HUES6 (cell line): ENCODE measurements around the gene PRSS8.
"Not testable (repeated sequence)": the region's sequence is repeated elsewhere in the genome, so short reads cannot be mapped to it uniquely, and the experiment has no call there.

ENCODE experiments used
- H3K27ac ChIP-seq: 2 replicates; pipeline ENCODE4 v1.7.0; 2013; ENCODE audit warnings: low read depth, mild to moderate bottlenecking, low read length, inconsistent platforms
- H3K27me3 ChIP-seq: 2 replicates; pipeline ENCODE4 v1.6.1; 2013; ENCODE audit warnings: low read length; ENCODE audit not compliant: control insufficient read depth, insufficient read depth
- H3K36me3 ChIP-seq: 2 replicates; pipeline ENCODE4 v1.6.1; 2013; ENCODE audit warnings: low read length; ENCODE audit not compliant: control insufficient read depth, insufficient read depth
- H3K4me1 ChIP-seq: 2 replicates; pipeline ENCODE4 v1.6.1; 2013; ENCODE audit warnings: low read length; ENCODE audit not compliant: control insufficient read depth, insufficient read depth
- H3K4me3 ChIP-seq: 2 replicates; pipeline ENCODE4 v1.5.1; 2013; ENCODE audit warnings: low read depth, low read length
- H3K9ac ChIP-seq: one replicate; pipeline ENCODE4 v1.6.1; 2013; ENCODE audit warnings: mild to moderate bottlenecking, low read length
- H3K9me3 ChIP-seq: 2 replicates; pipeline ENCODE4 v1.6.1; 2013; ENCODE audit warnings: low read depth, low read length; ENCODE audit not compliant: control insufficient read depth, insufficient read depth

Gene PRSS8

DNA sequence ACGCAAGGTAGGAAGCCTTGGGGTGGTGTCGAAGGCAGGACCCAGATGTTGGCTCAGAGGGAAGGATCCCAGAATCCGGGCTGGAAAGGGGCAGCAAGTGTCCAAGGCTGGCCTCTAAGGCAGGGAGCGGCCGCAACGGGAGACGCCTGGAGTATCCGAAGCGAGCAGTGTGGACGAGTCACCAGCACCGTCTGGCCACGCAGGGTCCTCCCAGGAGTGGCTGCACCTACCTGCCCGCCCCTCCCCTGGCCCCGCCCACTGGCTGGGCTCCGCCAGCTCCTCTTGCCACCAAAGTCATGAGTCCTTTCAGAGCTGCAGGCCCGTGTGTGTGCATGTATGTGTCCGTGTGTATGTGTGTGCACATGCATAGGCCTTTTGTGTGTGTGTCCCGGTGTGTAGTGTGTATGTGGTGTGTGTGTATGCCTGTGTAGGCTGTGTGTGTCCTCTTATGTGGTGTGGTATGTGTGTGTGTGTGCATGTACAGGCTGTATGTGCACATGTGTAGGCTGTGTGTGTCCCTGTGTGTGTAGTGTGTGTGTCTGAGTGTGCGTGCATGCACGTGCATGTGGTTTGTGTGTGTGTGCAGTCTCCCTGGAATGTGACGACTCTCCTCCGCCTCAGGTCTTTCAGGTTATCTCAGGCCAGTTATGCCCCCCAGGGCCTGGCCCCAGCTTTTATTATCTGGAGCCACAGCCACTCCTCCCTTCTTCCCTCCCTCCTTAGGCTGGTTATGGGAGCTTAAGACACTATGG is at the start of gene PRSS8:
Gene PRSS8 (minus strand): TSS at position 193 of the 752 bp plus-strand sequence. CDS start 229 bp downstream, outside the sequence.
- peak within 1 kb of the TSS; percentile 88 for H3K9ac ChIP-seq
- H3K36me3 ChIP-seq, result peaks cover 24% of the 10 kb centered on the region
- no peaks in the 10 kb centered on the region for H3K9me3 ChIP-seq
- H3K27me3 ChIP-seq, result no peaks in the 10 kb centered on the region
- peaks cover 49% of the 10 kb centered on the region for H3K4me1 ChIP-seq
- peak within 1 kb of the TSS; percentile 74 for H3K4me3 ChIP-seq
- peak within 1 kb of the TSS; percentile 81 for H3K27ac ChIP-seq

DNA sequence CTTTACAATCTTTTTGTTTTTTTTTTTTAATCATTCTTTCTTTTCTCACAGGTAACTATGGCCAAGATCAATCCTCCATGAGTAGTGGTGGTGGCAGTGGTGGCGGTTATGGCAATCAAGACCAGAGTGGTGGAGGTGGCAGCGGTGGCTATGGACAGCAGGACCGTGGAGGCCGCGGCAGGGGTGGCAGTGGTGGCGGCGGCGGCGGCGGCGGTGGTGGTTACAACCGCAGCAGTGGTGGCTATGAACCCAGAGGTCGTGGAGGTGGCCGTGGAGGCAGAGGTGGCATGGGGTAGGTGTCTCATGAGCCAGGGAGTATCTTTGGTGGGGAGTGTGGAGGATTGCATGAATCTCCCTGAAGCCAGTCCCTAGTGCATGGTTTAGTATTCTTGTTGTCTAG is 49.4 kb upstream of the PRSS8 start:
- Histone ChIP-seq H3K9me3 (no peaks in the 10 kb centered on the region), H3K9ac (no peak overlapping the region), H3K4me3 (no peak overlapping the region), H3K4me1 (0 out of 2 replicates have a peak, but pooled peaks cover 4% of the 10 kb centered on the region), H3K27ac (no peak overlapping the region), H3K36me3 (peaks cover 87% of the 10 kb centered on the region), H3K27me3 (no peaks in the 10 kb centered on the region)

DNA sequence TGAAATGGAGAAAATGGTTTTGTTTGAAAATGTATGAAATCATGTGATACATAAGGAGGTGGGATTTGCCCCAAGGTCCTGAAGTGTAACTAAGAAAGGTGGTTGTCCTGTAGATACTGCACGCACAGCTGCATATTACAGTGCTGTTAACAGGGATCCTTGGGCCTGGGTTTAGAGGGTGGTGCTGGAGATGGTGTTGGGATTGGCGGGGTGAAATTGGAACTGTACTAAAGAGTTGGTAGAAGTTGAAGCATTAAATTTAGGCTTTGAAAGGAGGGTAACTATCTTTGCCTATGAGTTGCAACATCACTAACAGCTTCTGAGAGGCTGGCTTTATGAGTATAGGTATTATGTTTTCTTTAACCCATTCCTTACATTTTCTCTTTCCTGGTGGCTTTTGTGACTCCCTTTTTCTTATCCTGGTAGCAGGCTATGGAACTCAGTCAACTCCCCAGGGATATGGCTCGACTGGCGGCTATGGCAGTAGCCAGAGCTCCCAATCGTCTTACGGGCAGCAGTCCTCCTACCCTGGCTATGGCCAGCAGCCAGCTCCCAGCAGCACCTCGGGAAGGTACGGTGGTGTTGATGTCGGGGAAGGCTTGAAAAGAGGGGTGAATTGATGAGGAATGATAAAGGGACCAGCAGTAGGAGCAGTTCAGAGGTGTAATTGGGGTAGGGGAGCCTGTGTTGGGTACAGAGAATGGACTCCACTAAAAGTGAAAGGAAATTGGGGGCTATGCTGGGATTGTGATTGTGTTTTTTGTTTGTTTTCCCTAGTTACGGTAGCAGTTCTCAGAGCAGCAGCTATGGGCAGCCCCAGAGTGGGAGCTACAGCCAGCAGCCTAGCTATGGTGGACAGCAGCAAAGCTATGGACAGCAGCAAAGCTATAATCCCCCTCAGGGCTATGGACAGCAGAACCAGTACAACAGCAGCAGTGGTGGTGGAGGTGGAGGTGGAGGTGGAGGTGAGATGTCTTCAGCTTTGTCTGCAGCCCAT is 48.2 kb upstream of the PRSS8 start:
- Histone ChIP-seq H3K9me3 (no peaks in the 10 kb centered on the region), H3K27ac (no peak overlapping the region), H3K9ac (no peak overlapping the region), H3K36me3 (peaks cover 76% of the 10 kb centered on the region), H3K4me3 (0 out of 2 replicates have a peak overlapping the region, but pooled peaks have one; percentile 1), H3K4me1 (peaks cover 6% of the 10 kb centered on the region; the same call in 1 of the 2 replicates), H3K27me3 (no peaks in the 10 kb centered on the region)

DNA sequence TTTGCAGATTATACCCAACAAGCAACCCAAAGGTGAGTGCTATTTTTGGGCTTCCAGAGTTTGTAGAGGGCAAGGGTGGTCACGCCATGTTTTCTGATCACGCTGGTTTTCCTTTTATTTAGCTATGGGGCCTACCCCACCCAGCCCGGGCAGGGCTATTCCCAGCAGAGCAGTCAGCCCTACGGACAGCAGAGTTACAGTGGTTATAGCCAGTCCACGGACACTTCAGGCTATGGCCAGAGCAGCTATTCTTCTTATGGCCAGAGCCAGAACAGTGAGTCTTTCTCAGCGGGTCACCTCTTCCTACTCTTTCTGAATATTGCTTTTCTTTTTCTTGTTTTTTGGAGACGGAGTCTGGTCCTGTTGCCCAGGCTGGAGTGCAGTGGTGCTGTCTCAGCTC is 46.9 kb upstream of the PRSS8 start:
- no peaks in the 10 kb centered on the region for H3K27me3 ChIP-seq
- H3K9ac ChIP-seq, result peak overlapping the region; percentile 97
- no peak overlapping the region for H3K27ac ChIP-seq
- H3K4me1 ChIP-seq, result peaks cover 7% of the 10 kb centered on the region; the same call in 1 of the 2 replicates
- peaks cover 62% of the 10 kb centered on the region for H3K36me3 ChIP-seq
- H3K9me3 ChIP-seq, result no peaks in the 10 kb centered on the region
- H3K4me3 ChIP-seq, result peak overlapping the region; percentile 92

DNA sequence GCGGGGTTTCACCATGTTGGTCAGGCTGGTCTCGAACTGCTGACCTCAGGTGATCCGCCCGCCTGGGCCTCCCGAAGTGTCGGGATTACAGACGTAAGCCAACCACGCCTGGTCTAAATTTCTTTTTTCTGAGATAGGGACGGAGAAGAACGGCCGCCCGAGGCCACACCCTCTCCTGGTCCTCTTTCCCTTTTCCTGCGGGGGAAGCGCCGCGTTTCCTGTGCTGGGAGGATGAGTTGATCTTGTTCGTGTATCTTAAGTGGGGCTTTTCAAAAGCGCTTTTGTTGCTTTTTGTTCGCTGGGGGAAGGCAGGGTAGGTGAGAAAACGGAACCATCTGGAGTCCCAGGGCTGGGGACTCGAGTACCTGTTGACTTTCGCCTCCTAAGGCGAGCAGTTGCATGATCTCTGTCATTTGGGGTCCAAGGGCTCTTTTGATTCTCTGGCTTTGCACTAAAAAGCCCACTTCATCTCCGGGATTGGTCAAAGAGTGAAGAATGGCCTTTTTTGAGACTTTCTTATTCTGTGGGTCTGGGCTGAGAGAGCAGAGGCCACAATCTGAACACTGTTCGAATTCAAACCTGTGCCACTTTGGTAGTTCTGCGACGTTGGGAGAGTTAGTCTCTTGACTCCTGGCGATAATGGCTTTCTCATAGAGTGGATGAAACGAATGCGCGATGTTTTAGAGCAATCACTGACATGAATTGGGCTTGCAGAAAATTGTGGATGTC is 45.7 kb upstream of the PRSS8 start:
- Histone ChIP-seq H3K9me3 (no peaks in the 10 kb centered on the region), H3K9ac (peak overlapping the region; percentile 97), H3K4me1 (peaks cover 7% of the 10 kb centered on the region; the same call in 1 of the 2 replicates), H3K27ac (peak overlapping the region; percentile 100), H3K27me3 (no peaks in the 10 kb centered on the region), H3K36me3 (peaks cover 51% of the 10 kb centered on the region), H3K4me3 (peak overlapping the region; percentile 92)

DNA sequence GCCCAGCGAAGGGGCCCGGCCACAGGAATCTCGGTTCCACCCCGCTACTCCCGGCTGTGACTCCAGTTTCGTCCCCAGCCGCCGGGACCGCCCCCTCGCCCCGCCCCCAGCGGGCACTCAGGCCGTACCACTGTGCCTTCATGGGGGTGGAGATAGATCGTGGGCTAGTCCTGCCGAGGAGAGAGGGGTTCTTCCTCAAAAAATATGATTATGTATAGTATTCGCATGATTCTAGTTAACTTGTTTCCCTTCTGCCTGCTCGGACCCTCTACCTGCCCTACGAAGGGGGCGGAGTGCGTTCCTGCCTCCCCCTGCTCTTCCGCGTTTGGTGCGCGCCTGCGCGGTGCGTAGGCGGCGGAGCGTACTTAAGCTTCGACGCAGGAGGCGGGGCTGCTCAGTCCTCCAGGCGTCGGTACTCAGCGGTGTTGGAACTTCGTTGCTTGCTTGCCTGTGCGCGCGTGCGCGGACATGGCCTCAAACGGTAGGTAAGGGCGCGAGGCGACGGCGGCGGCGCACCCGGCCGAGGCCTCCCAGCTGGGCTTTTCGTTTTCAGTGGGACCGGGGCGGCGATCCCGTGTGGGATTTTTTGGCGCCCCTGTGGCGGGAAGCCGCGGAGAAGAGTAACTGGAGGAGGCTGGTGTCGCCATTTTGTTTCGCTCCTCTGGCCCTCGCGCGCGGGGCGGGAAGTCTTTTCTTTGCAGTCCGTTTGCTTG is 44.4 kb upstream of the PRSS8 start, which contains the start of gene FUS:
Gene FUS (plus strand): TSS at position 393 of the 713 bp plus-strand sequence. CDS start 76 bp downstream, at position 469.
- peak within 1 kb of the TSS; percentile 92 for H3K4me3 ChIP-seq
- H3K4me1 ChIP-seq, result peaks cover 7% of the 10 kb centered on the region; the same call in 1 of the 2 replicates
- H3K9ac ChIP-seq, result peak within 1 kb of the TSS; percentile 97
- no peaks in the 10 kb centered on the region for H3K27me3 ChIP-seq
- H3K36me3 ChIP-seq, result peaks cover 38% of the 10 kb centered on the region
- H3K27ac ChIP-seq, result peak within 1 kb of the TSS; percentile 100
- H3K9me3 ChIP-seq, result no peaks in the 10 kb centered on the region

DNA sequence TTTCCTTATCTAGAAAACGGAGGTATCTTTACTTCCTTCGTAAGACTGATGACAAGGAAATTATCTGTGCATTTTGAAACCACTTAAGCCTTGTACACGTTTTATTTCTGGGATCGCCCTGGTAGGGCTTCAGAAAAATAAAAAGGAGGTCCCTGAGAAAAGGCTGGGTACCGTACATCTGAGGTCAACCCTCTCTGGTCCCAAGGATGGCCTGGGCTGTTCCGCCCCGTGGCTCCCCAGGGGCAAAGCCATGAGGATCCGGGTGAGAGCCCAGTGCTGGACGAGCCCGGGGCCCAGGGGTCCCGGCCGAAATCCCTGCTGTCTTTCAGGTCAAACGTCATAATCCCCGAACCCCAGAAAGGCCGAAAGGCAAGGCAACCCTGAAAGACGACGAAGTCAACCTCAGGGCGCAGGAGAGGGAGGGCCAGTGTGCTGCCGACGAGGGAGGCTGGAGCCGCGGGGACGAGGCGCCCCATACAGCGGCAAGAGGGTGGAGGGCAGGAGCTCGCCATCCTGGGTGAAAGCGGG is 43.8 kb upstream of the PRSS8 start:
- peak overlapping the region; percentile 100 for H3K27ac ChIP-seq
- H3K27me3 ChIP-seq, result no peaks in the 10 kb centered on the region
- peaks cover 7% of the 10 kb centered on the region; the same call in 1 of the 2 replicates for H3K4me1 ChIP-seq
- peak overlapping the region; percentile 97 for H3K9ac ChIP-seq
- H3K36me3 ChIP-seq, result peaks cover 32% of the 10 kb centered on the region
- H3K9me3 ChIP-seq, result no peaks in the 10 kb centered on the region
- peak overlapping the region; percentile 92 for H3K4me3 ChIP-seq

DNA sequence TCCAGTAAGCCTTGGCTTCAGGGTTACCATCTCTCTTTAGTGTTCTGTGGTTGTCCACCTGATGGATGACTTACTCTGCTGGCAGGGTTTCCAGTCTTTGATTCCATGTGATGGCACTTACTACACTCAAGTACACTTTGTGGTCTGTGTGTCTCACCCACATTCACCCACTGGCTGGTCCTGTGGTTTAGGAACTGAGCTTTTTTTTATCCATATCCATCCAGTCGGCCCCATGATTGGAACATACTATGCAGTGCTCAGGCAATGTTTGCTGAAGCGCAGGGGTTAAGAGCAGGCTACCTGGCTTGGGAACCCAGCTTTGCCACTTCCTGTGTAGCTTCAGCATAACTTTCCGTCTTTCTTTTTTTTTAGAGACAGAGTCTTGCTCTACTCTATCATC is 41.6 kb upstream of the PRSS8 start:
- Histone ChIP-seq H3K9ac (no peak overlapping the region), H3K27me3 (no peaks in the 10 kb centered on the region), H3K36me3 (peaks cover 10% of the 10 kb centered on the region), H3K4me1 (peaks cover 3% of the 10 kb centered on the region; the same call in 1 of the 2 replicates), H3K4me3 (no peak overlapping the region), H3K9me3 (no peaks in the 10 kb centered on the region), H3K27ac (no peak overlapping the region)

DNA sequence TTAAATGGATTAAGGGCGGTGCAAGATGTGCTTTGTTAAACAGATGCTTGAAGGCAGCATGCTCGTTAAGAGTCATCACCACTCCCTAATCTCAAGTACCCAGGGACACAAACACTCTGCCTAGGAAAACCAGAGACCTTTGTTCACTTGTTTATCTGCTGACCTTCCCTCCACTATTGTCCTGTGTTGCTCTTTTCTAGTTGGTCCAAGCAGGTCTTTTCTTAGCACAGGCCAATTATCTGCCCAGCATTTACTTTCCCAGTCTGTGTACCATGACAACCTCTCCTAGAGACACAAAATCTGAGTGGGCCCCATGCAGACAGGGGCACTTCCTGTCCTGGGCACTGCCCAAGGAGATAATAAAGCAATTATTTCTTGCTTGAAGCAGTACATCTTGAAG is 34.5 kb upstream of the PRSS8 start:
- not testable (repeated sequence) for H3K9me3 ChIP-seq, H3K27ac ChIP-seq, H3K9ac ChIP-seq, H3K27me3 ChIP-seq, H3K36me3 ChIP-seq, H3K4me1 ChIP-seq, H3K4me3 ChIP-seq

DNA sequence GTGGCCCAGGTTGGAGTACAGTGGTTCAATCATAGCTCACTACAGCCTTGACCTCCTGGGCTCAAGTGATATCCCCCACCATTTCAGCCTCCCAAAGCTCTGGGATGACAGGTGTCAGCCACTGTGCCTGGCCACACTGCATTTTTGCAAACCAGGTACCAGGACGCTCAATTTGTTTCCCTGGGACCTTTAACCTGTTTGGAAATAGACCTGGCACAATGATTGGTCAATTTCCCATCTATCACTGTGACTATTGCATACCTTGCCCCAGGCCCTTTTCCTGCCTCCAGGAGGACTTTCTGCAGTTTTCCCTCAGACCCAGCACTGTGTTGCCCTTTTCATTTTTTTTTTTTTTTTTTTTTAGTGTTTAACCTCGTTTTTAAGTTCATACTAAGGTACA is 33.3 kb upstream of the PRSS8 start:
- Histone ChIP-seq H3K9me3 (no peaks in the 10 kb centered on the region), H3K9ac (no peak overlapping the region), H3K4me1 (peaks cover 3% of the 10 kb centered on the region; the same call in 1 of the 2 replicates), H3K36me3 (no peaks in the 10 kb centered on the region), H3K27me3 (no peaks in the 10 kb centered on the region), H3K4me3 (no peak overlapping the region), H3K27ac (no peak overlapping the region)
